ENCODE data around the gene CUL3. TPM values are rescaled to one million over a fixed set of nuclear protein-coding genes. Genes with fewer than 3 reads are reported as not detected.
"Not testable (repeated sequence)": the region's sequence is repeated elsewhere in the genome, so short reads cannot be mapped to it uniquely, and the experiment has no call there.

Gene CUL3
- total RNA-seq, 1 experiment from 2014 or later = 95.7 TPM

GRCh38 chr2:224492531-224492930, 92.6 kb downstream of the CUL3 start:
- Histone ChIP-seq H3K9ac (ENCODE audit: low read length) (no peak overlapping the region), H3K27me3 (ENCODE audit: insufficient read depth, low read length) (no peaks in the 10 kb centered on the region), H3K4me2 (ENCODE audit: low read length) (no peak overlapping the region), H3K4me1 (ENCODE audit: control insufficient read depth in 1 of 2, insufficient read depth in 2 of 2, low read length in 2 of 2) (peaks cover under 1 to 3% of the 10 kb centered on the region in 2 experiments; a peak in 2 of 4 replicates), H3K9me2 (ENCODE audit: insufficient read depth) (no peaks in the 10 kb centered on the region), H2AFZ (ENCODE audit: low read depth, low read length, poor library complexity, severe bottlenecking) (no peak overlapping the region), H3K79me2 (ENCODE audit: insufficient read depth, low read length) (peaks cover 37% of the 10 kb centered on the region), H3K36me3 (ENCODE audit: control insufficient read depth in 1 of 2, insufficient read depth in 2 of 2, low read length in 2 of 2) (peaks cover under 1 to 4% of the 10 kb centered on the region in 2 experiments; a peak in 2 of 4 replicates), H3K27ac (ENCODE audit: low read depth, low read length) (no peak overlapping the region), H4K20me1 (ENCODE audit: insufficient read depth) (no peaks in the 10 kb centered on the region), H3K4me3 (replicated peaks in 1 of 2; ENCODE audit: low read depth in 1 of 2, low read length in 2 of 2) (no peak overlapping the region), H3K9me3 (ENCODE audit: control insufficient read depth in 1 of 2, insufficient read depth in 1 of 2, low read depth in 1 of 2, low read length in 2 of 2) (no peaks in the 10 kb centered on the region)
- no TSS peak for BruUV-seq (replicated peaks)
- POLR2A ChIA-PET = no interaction called here
- intact Hi-C loops (cut with micrococcal nuclease) = no loop called here
- TF ChIP-seq ATF3 (IDR thresholded peaks at IDR 0.05) (no peak), POLR2A (IDR thresholded peaks at IDR 0.05; ENCODE audit: borderline replicate concordance, extremely low read depth, insufficient read depth, insufficient read length) (no peak), EGR1 (IDR thresholded peaks at IDR 0.05; ENCODE audit: low read depth) (no peak), JUND (IDR thresholded peaks at IDR 0.05) (no peak), SRF (IDR thresholded peaks at IDR 0.05; ENCODE audit: low read depth) (no peak), FOSL1 (IDR thresholded peaks at IDR 0.05; ENCODE audit: low read depth) (no peak), SP1 (IDR thresholded peaks at IDR 0.05; ENCODE audit: low read depth) (no peak), YY1 (IDR thresholded peaks at IDR 0.05; ENCODE audit: extremely low read depth, insufficient replicate concordance, low read depth, low read length) (no peak), ELF1 (IDR thresholded peaks at IDR 0.05; ENCODE audit: borderline replicate concordance, low read depth) (no peak)
- DNase-seq (ENCODE audit: low read depth, low spot score) (no peak), ATAC-seq (no peak)
- RAD21 ChIA-PET (ENCODE audit: low non-redundant PET in 1 of 2, low total read pairs in 2 of 2, uncharacterized antibody in 2 of 2, unreplicated experiment in 2 of 2) = no interaction called here
- CTCF ChIA-PET = no interaction called here

- ATAC-seq, POLR2A ChIA-PET: not testable (repeated sequence)
Measured at GRCh38 chr2:224487940-224488339, 97.2 kb downstream of the CUL3 start.

More at GRCh38 chr2:224487940-224488339, 97.2 kb downstream of the CUL3 start:
- H3K4me1 ChIP-seq (ENCODE audit: control insufficient read depth in 1 of 2, insufficient read depth in 2 of 2, low read length in 2 of 2) = peaks cover 35 to 42% of the 10 kb centered on the region in 2 experiments
- H3K79me2 ChIP-seq (ENCODE audit: insufficient read depth, low read length) = peaks cover 62% of the 10 kb centered on the region
- H3K27ac ChIP-seq (ENCODE audit: low read depth, low read length); CTCF ChIA-PET; H2AFZ ChIP-seq (ENCODE audit: low read depth, low read length, poor library complexity, severe bottlenecking); H3K9ac ChIP-seq (ENCODE audit: low read length); RAD21 ChIA-PET (ENCODE audit: low non-redundant PET in 1 of 2, low total read pairs in 2 of 2, uncharacterized antibody in 2 of 2, unreplicated experiment in 2 of 2); H3K4me2 ChIP-seq (ENCODE audit: low read length); H3K27me3 ChIP-seq (ENCODE audit: insufficient read depth, low read length); H4K20me1 ChIP-seq (ENCODE audit: insufficient read depth); DNase-seq (ENCODE audit: low read depth, low spot score); H3K9me3 ChIP-seq (ENCODE audit: control insufficient read depth in 1 of 2, insufficient read depth in 1 of 2, low read depth in 1 of 2, low read length in 2 of 2); BruUV-seq (replicated peaks); H3K4me3 ChIP-seq (replicated peaks in 1 of 2; ENCODE audit: low read depth in 1 of 2, low read length in 2 of 2); H3K9me2 ChIP-seq (ENCODE audit: insufficient read depth); H3K36me3 ChIP-seq (ENCODE audit: control insufficient read depth in 1 of 2, insufficient read depth in 2 of 2, low read length in 2 of 2): not testable (repeated sequence)
- intact Hi-C loops (cut with micrococcal nuclease) = loop anchor here (5.0 kb wide), 1 partner anchor 94 kb away; no protein-coding TSS in a partner anchor
